NCI-H187 treated with DMSO at 0.1 percent for 48 hours (cell line): Measurements from ENCODE around the gene STRAP.
"Not testable (repeated sequence)": the region's sequence is repeated elsewhere in the genome, so short reads cannot be mapped to it uniquely, and the experiment has no call there.

ENCODE experiments used
- DNase-seq: peaks from one replicate; lab custom pipeline; 2025; lab: John Stamatoyannopoulos, UW

The STRAP gene

GRCh38 chr12:15928346-15928745, 46.2 kb downstream of the STRAP start:
- no peak for DNase-seq

GRCh38 chr12:15928870-15929571, 46.8 kb downstream of the STRAP start:
- DNase-seq: no peak

GRCh38 chr12:15931590-15932053, 49.4 kb downstream of the STRAP start:
- DNase-seq: no peak

DNA sequence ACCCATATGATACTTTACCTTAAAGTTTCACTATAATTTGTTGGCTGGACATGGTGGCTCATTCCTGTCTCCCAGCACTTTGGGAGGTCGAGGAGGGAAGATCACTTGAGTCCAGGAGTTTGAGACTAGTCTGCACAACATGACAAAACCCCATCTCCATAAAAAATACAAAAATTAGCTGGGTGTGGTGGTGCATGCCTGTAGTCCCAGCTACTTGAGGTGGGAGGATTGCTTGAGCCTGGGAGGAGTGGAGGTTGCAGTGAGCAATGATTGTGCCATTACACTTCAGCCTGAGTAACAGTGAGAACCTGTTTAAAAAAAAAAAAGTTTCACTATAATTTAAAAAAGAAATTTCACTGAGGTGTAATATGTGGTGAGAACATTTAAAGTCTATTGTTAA, 50.1 kb downstream of the STRAP start:
- no peak for DNase-seq

DNA sequence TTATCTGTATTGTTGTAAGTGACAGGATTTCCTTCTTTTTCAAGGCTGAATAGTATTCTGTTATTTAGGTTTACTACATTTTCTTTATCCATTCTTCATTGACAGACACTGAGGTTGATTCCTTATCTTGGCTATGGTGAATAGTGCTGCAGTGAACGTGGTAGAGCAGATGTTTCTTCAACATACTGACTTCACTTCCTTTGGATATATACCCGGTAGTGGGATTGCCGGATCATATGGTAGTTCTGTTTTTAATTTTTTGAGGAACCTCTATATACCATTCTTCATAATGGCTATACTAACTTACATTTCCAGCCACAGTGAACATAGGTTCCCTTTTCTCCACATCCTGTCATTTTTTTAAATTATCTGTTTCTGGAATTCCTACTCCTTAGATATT, 50.8 kb downstream of the STRAP start:
- DNase-seq: no peak

DNA sequence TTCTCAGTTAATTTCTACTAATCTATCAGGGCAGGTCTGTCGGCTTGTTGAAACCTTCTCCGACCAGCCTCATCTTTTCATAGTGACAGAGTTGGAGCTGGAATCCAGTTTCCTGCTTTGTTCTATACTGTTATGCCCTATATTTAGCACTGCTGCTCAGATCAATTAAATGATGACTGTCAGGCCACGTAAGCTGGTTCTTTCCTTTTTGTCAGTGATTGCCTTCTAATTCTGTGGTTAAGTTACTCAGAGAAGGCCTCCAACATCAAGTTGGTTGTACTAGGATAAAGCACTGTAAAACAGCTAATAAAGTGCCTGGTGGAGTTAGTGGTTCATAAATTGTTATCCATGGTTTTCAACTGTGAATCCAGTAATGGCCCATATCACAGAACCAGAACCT, 51.6 kb downstream of the STRAP start:
- no peak for DNase-seq

- no peak for DNase-seq
Measured at GRCh38 chr12:15936751-15937150, 54.6 kb downstream of the STRAP start.

GRCh38 chr12:15937902-15938301, 55.7 kb downstream of the STRAP start:
- no peak for DNase-seq

DNA sequence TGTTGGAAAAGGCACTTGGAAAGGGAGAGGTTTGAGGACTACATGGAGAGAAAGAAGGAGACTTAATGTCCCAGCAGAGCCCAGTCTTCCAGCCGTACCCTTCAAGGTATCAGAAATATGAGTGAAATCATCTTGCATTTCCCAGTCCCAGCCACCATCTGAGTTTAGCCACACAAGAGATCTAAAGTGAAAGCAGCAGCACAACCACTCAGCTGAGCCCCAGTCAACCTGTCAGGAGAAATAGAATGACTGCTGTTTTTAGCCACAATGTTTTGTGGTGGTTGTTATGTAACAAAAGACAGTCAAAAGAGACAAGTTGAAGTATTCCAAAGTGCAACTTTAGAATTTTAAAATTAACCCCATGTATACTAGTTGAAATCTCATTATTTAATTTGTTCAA, 56.9 kb downstream of the STRAP start:
- no peak for DNase-seq

DNA sequence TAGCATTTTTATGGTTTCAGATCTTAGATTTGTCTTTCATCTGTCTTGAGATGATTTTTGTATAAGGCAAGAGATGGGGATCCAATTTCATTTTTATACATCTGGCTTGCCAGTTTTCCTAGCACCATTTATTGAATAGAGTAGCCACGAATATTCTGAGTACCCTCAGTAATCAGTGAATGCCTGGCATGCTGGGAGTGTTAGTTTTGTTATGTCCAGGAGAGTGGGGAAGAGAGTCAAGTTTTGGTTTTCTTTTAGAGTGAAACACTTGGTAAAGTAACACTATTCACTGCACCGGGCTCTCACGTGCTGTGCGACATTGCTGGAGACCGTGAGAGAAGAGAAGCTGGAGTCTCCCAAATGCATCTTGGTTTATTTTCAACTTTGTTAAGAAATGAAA, 60.3 kb downstream of the STRAP start:
- no peak for DNase-seq

DNA sequence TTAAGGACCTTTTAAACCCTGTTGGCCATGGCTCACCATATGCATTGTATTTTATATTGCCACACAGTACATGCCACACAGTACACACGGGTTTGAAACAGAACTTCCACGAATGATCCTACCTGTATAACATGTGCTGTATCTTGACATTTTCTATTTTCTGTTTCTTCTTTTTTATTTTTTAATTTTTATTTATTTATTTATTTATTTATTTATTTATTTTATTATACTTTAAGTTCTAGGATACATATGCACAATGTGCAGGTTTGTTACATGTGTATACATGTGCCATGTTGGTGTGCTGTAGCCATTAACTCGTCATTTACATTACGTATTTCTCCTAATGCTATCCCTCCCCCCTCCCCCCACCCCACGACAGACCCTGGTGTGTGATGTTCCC, 61.3 kb downstream of the STRAP start:
- DNase-seq: not testable (repeated sequence)

GRCh38 chr12:15948461-15948860, 66.3 kb downstream of the STRAP start:
- DNase-seq: not testable (repeated sequence)
